Hepatocyte (in vitro differentiated cells): ENCODE data around the gene MEAK7. TPM values are rescaled to one million over a fixed set of nuclear protein-coding genes. Genes with fewer than 3 reads are reported as not detected.

Source experiments
- DNase-seq: peaks from one replicate; pipeline ENCODE4 v3.0.0-alpha.2; 2016; ENCODE audit warnings: low spot score
- H2AFZ ChIP-seq: fragments of 200-600 bp; sonication (generic); 2 replicates; pipeline ENCODE4 v1.6.0; 2016; ENCODE audit warnings: antibody characterized with exemption, mild to moderate bottlenecking
- H3K27ac ChIP-seq: fragments of 200-600 bp; sonication (generic); 2 replicates; pipeline ENCODE4 v1.5.1; 2016; ENCODE audit warnings: mild to moderate bottlenecking
- H3K27me3 ChIP-seq: fragments of 200-600 bp; sonication (generic); 2 replicates; pipeline ENCODE4 v1.6.1; 2016
- H3K36me3 ChIP-seq: fragments of 200-600 bp; sonication (generic); replicated peaks from 2 replicates; pipeline ENCODE4 v1.5.1; 2016; ENCODE audit warnings: low read depth; ENCODE audit not compliant: insufficient read depth
- H3K4me1 ChIP-seq: fragments of 200-600 bp; sonication (generic); 2 replicates; pipeline ENCODE4 v1.5.1; 2016; ENCODE audit warnings: mild to moderate bottlenecking, moderate library complexity; ENCODE audit not compliant: insufficient read depth
- H3K4me2 ChIP-seq: fragments of 200-600 bp; sonication (generic); 2 replicates; pipeline ENCODE4 v1.6.0; 2016
- H3K4me3 ChIP-seq: fragments of 200-600 bp; sonication (generic); 2 replicates; pipeline ENCODE4 v1.5.1; 2016; ENCODE audit warnings: mild to moderate bottlenecking
- H3K79me2 ChIP-seq: fragments of 200-600 bp; sonication (generic); 2 replicates; pipeline ENCODE4 v1.6.0; 2017; ENCODE audit warnings: mild to moderate bottlenecking
- H3K9me2 ChIP-seq: fragments of 200-600 bp; sonication (generic); replicated peaks from 2 replicates; pipeline ENCODE4 v1.6.0; 2017; ENCODE audit warnings: mild to moderate bottlenecking; ENCODE audit not compliant: insufficient read depth
- H3K9me3 ChIP-seq: fragments of 200-600 bp; sonication (generic); 2 replicates; pipeline ENCODE4 v1.5.1; 2016; ENCODE audit warnings: low read depth, mild to moderate bottlenecking
- H4K20me1 ChIP-seq: fragments of 200-600 bp; sonication (generic); 2 replicates; pipeline ENCODE4 v1.6.0; 2016; ENCODE audit warnings: mild to moderate bottlenecking; ENCODE audit not compliant: insufficient read depth, poor library complexity, severe bottlenecking
- EZH2 ChIP-seq: fragments of 200-600 bp; sonication (generic); IDR thresholded peaks from 2 replicates; pipeline ENCODE4 v1.6.1; 2016; ENCODE audit warnings: antibody characterized with exemption, mild to moderate bottlenecking, borderline replicate concordance
- EZH2phosphoT487 ChIP-seq: fragments of 200-600 bp; sonication (generic); IDR thresholded peaks from one replicate; pipeline ENCODE4 v1.6.1; 2018; ENCODE audit warnings: antibody characterized with exemption, mild to moderate bottlenecking, low read depth, moderate library complexity; ENCODE audit not compliant: unreplicated experiment, severe bottlenecking
- WGBS: methylation state at CpG from one replicate; pipeline ENCODE4 v1.1.6; 2016; ENCODE audit warnings: low lambda C conversion rate; ENCODE audit errors: missing lambda C conversion rate; 5-methylcytosine and 5-hydroxymethylcytosine counted together
- polyA plus RNA-seq: library from polyadenylated mRNA; unstranded; fragments of >200 nt; fragmentation: Nextera tagmentation; extraction: Ambion mirVana; gene quantifications from 2 replicates; pipeline ENCODE4 v1.2.1, GENCODE V29; 2016
- total RNA-seq: library from RNA; depleted of rRNA; stranded (reverse); fragments of >200 nt; gene quantifications from 2 replicates; pipeline ENCODE4 v1.2.3, GENCODE V29; 2014
- TF ChIP-seq, protein P1 (sequence below): fragments of 200-600 bp; sonication (generic); IDR thresholded peaks from 2 replicates; pipeline ENCODE4 v1.5.1; 2016; ENCODE audit warnings: antibody characterized with exemption, mild to moderate bottlenecking; ENCODE audit not compliant: poor library complexity

Gene MEAK7
- total and polyA plus RNA-seq, 2 experiments from 2014 or later = 21.6 to 29.7 TPM

DNA sequence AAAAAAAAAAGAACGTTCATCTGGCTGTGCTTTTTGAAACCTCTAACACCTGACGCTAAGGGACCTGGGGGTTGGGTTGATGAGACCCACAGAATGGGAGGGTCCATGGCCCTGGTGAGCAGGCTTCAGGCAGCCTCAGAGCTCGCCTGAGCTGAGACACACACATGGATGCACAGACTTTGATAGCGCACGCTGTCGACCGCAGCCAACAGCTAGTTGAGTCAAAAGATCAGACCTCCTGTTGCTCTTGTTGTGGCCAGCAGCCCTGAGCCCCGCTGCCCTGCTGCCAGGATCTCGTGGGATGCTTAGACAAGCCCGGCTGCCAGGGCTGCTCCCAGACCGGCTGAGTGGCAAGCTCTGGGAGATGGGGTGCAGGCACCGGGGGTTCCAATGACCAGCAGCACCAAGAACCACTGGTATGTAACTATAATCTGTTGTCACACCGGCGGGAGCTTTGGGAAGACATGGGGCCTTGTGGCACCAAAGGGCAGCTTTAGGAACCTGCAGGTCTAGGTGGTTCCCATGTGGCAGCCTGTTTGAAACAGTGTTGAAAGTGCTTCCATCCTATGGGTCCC, 20.0 kb upstream of the MEAK7 start:
- no peak overlapping the region for H2AFZ ChIP-seq
- H3K27ac ChIP-seq = no peak overlapping the region
- no peaks in the 10 kb centered on the region for H3K79me2 ChIP-seq
- no peak for DNase-seq
- peaks cover 6% of the 10 kb centered on the region for H3K4me1 ChIP-seq
- no peaks in the 10 kb centered on the region for H3K9me2 ChIP-seq
- H3K27me3 ChIP-seq = no peaks in the 10 kb centered on the region
- WGBS = 92% methylated on average over 13 of the region's 14 CpGs
- no peaks in the 10 kb centered on the region for H4K20me1 ChIP-seq
- TF ChIP-seq, protein P1, sequence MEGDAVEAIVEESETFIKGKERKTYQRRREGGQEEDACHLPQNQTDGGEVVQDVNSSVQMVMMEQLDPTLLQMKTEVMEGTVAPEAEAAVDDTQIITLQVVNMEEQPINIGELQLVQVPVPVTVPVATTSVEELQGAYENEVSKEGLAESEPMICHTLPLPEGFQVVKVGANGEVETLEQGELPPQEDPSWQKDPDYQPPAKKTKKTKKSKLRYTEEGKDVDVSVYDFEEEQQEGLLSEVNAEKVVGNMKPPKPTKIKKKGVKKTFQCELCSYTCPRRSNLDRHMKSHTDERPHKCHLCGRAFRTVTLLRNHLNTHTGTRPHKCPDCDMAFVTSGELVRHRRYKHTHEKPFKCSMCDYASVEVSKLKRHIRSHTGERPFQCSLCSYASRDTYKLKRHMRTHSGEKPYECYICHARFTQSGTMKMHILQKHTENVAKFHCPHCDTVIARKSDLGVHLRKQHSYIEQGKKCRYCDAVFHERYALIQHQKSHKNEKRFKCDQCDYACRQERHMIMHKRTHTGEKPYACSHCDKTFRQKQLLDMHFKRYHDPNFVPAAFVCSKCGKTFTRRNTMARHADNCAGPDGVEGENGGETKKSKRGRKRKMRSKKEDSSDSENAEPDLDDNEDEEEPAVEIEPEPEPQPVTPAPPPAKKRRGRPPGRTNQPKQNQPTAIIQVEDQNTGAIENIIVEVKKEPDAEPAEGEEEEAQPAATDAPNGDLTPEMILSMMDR = no peak
- TF ChIP-seq EZH2phosphoT487 = no peak
- TF ChIP-seq EZH2 = no peak
- no peak overlapping the region for H3K4me3 ChIP-seq
- no peaks in the 10 kb centered on the region for H3K9me3 ChIP-seq
- H3K36me3 ChIP-seq = no peaks in the 10 kb centered on the region
- H3K4me2 ChIP-seq = no peak overlapping the region

DNA sequence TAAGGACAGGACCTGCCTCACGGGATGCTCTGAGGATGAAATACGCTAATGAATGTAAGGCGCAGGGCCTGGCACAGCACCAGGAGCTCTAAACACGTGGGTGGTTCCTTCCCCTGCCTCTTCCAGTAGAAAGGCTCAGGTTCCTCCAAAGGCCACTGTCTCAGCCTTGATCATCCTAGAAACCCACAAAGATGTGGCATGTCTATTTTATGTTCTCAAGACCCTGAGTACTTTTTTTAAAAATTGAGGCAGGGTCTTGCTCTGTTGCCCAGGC, 17.0 kb upstream of the MEAK7 start:
- no peaks in the 10 kb centered on the region for H4K20me1 ChIP-seq
- no peak overlapping the region for H2AFZ ChIP-seq
- H3K9me3 ChIP-seq = no peaks in the 10 kb centered on the region
- DNase-seq = no peak
- H3K4me2 ChIP-seq = no peak overlapping the region
- WGBS = 99% methylated on average over 4 of the region's 4 CpGs
- no peaks in the 10 kb centered on the region for H3K4me1 ChIP-seq
- H3K79me2 ChIP-seq = no peaks in the 10 kb centered on the region
- H3K9me2 ChIP-seq = no peaks in the 10 kb centered on the region
- H3K36me3 ChIP-seq = no peaks in the 10 kb centered on the region
- no peak overlapping the region for H3K27ac ChIP-seq
- no peak overlapping the region for H3K4me3 ChIP-seq
- TF ChIP-seq EZH2 = no peak
- TF ChIP-seq EZH2phosphoT487 = no peak
- TF ChIP-seq, protein P1 = no peak
- no peaks in the 10 kb centered on the region for H3K27me3 ChIP-seq

DNA sequence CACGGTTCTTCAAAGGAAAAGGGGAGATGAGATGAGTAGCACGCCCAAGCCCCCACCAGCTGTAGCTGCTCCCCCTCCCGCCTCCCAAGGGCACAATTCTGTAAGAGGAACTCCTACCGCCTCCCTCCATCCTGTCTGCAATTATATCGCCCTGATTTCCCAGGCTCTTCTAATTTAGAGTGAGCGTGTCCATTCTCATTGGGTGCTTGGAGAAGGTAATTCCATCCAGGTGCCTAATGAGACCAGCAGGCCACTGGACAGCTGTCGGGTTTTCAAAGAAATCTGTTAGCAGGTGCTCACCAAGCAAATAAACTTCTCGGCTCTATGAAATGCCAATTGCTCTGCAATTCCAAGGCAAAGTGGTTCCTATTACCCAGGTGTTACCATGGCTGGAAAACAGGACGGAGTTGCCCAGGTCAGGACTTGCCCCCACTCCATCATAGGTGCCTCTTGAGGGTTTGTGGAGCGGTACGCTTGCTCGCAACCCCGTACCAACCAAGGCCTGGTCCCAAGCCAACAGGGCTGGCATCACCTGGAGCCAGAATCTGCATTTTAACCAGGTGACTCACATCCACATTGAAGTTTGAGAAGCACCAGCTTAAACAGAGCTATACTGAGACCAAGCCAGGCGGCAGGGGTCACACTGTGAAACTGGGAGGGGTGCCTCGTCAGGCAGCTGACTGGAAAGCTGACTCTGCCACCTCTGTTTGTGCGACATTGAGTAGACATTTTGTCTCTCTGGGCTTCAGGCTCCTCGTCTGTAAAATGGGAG, 16.5 kb upstream of the MEAK7 start:
- H3K4me3 ChIP-seq = no peak overlapping the region
- no peak for DNase-seq
- no peaks in the 10 kb centered on the region for H3K4me1 ChIP-seq
- H4K20me1 ChIP-seq = no peaks in the 10 kb centered on the region
- TF ChIP-seq EZH2phosphoT487 (no peak), EZH2 (no peak)
- TF ChIP-seq, protein P1 = no peak
- no peaks in the 10 kb centered on the region for H3K9me3 ChIP-seq
- no peak overlapping the region for H3K4me2 ChIP-seq
- H3K27ac ChIP-seq = no peak overlapping the region
- no peaks in the 10 kb centered on the region for H3K79me2 ChIP-seq
- H3K27me3 ChIP-seq = no peaks in the 10 kb centered on the region
- no peaks in the 10 kb centered on the region for H3K36me3 ChIP-seq
- WGBS = 71% methylated on average over 17 of the region's 17 CpGs
- no peak overlapping the region for H2AFZ ChIP-seq
- no peaks in the 10 kb centered on the region for H3K9me2 ChIP-seq
